T-helper 1 cell treated with Interleukin-12 subunit alpha and Interleukin-12 subunit beta and Interleukin-4 antibody, amounts not matched to agents 30 μg/mL and 1 μg/mL, for 36 hours (primary cell): ENCODE measurements around the gene PTPRT.

Experiments used
- H3K27ac Mint-ChIP-seq: one replicate; pipeline ENCODE4 v1.8.0; 2021; ENCODE audit warnings: mild to moderate bottlenecking, mixed read lengths
- H3K27me3 Mint-ChIP-seq: one replicate; pipeline ENCODE4 v1.8.0; 2021; ENCODE audit warnings: low read depth, mixed read lengths
- H3K36me3 Mint-ChIP-seq: one replicate; pipeline ENCODE4 v1.8.0; 2021; ENCODE audit warnings: low read depth, mixed read lengths
- H3K4me1 Mint-ChIP-seq: one replicate; pipeline ENCODE4 v1.8.0; 2021; ENCODE audit warnings: low read depth, mixed read lengths
- H3K4me3 Mint-ChIP-seq: one replicate; pipeline ENCODE4 v1.8.0; 2021; ENCODE audit warnings: mild to moderate bottlenecking, moderate library complexity, mixed read lengths
- H3K9me3 Mint-ChIP-seq: one replicate; pipeline ENCODE4 v1.8.0; 2021; ENCODE audit warnings: mixed read lengths

Gene PTPRT

DNA sequence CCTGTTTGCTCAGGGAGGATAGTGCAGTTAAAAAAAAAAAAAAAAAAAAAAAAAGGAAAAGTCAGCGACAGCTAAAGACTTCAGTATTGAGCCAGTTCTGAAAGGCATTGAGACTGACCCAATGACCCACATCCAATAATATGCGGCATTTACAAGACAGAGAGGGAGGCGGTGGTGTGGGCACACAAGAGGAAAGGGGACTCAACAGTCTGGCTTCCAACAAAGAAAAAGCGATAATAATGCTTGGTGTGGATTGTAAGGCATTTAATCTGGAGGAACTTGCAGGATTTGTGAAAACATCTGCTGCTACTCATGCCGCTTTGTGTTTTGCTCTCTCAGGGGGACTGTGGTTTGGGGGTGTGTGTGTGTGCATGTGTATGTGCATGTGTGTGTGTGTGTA is 787.3 kb downstream of the PTPRT start:
- Mint-ChIP-seq H3K36me3 (no peaks in the 10 kb centered on the region), H3K27ac (no peak overlapping the region), H3K4me1 (no peaks in the 10 kb centered on the region), H3K9me3 (peaks cover 8% of the 10 kb centered on the region), H3K27me3 (no peaks in the 10 kb centered on the region), H3K4me3 (no peak overlapping the region)

DNA sequence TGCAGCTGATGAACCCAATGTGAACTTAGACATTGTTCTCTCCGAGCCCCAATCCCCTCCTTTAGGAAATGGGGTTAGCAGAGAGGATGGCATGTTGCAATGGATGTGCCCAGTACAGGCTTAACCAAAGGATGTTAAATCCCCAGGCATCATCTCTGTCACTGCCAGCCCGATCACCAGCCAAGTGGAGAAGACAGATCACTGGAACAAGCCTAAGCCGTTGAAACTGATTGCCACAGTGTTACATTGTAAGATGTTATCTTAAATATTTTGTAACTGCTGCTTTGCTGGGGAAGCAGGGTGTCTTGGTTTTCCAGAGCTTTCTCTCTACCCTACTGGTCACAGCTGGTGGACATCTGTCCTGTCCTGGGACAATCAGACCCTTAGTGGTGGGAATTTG is 788.1 kb downstream of the PTPRT start:
- Mint-ChIP-seq H3K4me3 (no peak overlapping the region), H3K27ac (no peak overlapping the region), H3K36me3 (no peaks in the 10 kb centered on the region)

DNA sequence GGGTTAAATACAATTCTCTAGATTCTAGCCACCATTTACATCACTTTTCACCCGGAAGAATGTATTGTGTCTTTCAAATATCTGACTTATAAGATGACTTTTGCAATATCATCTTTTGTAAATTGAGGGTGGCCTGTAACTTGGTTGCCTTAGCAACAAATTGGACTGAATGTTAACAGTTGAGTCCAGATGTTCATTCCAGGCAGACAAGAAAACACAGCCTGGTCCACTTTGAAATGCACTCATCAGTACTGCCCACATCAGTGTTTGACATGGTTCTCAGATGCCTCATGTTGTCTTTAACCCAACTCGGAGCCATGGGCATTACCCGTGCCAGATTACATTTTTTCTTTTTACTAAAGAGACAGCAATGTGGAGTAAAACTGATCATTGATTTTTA is 789.9 kb downstream of the PTPRT start:
- H3K4me3 Mint-ChIP-seq = no peak overlapping the region
- H3K27me3 Mint-ChIP-seq = no peaks in the 10 kb centered on the region
- peaks cover 10% of the 10 kb centered on the region for H3K9me3 Mint-ChIP-seq
- H3K36me3 Mint-ChIP-seq = no peaks in the 10 kb centered on the region
- no peaks in the 10 kb centered on the region for H3K4me1 Mint-ChIP-seq
- no peak overlapping the region for H3K27ac Mint-ChIP-seq

More for the DNA sequence above, 788.1 kb downstream of the PTPRT start:
- H3K4me1 Mint-ChIP-seq = no peaks in the 10 kb centered on the region
- peaks cover 10% of the 10 kb centered on the region for H3K9me3 Mint-ChIP-seq
- no peaks in the 10 kb centered on the region for H3K27me3 Mint-ChIP-seq

DNA sequence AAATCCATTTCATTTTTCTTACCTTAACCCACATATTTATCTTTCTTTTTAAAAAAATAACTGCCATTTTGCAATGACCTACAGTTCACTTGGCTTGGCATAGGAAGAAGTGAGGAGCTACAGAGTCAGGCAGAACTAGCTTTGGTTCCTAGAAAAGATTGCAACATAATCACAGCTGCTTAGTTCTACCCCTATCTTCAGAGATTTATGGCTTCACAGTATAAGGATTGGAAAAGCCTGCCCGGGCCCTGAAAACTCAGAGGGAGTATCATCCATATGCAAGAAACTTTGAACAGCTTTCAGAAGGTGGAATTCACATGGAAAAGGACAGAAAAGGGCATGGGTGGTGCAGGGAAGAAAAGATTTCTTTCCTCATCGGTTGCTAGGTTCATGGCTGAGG is 797.3 kb downstream of the PTPRT start:
- no peaks in the 10 kb centered on the region for H3K36me3 Mint-ChIP-seq
- H3K9me3 Mint-ChIP-seq = peaks cover 7% of the 10 kb centered on the region
- no peak overlapping the region for H3K27ac Mint-ChIP-seq
- H3K4me3 Mint-ChIP-seq = no peak overlapping the region
- H3K27me3 Mint-ChIP-seq = no peaks in the 10 kb centered on the region
- no peaks in the 10 kb centered on the region for H3K4me1 Mint-ChIP-seq

DNA sequence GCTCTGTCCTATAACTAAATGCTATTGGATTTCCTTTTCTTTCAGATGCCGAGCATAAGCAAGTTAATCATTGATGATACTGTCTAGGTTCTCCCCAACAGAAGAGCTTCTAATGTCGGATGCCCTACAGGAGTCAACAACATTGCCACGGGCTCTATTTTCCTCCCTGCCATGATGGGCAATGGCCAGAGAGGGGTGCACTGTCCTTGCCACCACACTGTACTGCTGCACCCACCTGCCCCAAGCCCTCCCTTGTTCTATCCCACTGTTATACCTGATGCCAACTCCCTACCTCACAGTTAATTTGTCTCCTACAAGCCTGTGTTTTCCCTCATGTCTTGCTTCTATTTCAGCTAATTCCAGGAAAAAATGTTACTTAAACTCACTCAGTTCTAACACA is 797.9 kb downstream of the PTPRT start:
- no peaks in the 10 kb centered on the region for H3K4me1 Mint-ChIP-seq
- no peaks in the 10 kb centered on the region for H3K27me3 Mint-ChIP-seq
- H3K27ac Mint-ChIP-seq = no peak overlapping the region
- H3K4me3 Mint-ChIP-seq = no peak overlapping the region
- no peaks in the 10 kb centered on the region for H3K36me3 Mint-ChIP-seq
- peaks cover 9% of the 10 kb centered on the region for H3K9me3 Mint-ChIP-seq

DNA sequence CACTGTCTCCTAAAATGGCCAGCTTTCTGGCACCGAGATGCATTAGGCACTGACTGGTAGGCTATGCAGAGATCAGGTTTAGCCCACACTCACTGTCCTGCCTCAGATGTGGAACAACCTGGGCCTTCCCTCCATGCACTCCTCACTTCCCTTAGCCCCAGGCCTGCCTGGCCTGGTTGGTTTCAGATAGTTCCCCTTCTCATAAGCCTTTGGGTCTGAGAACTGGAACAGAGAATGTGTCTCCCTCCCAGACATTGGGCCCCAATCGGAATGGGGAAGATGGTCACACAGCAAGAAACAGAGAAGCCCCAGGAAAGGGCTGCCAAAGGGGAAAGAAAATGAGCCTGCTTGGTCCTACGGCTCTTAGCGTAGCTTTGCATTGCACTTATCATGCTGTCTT is 809.4 kb downstream of the PTPRT start:
- Mint-ChIP-seq H3K9me3 (peaks cover 5% of the 10 kb centered on the region), H3K4me1 (no peaks in the 10 kb centered on the region), H3K36me3 (no peaks in the 10 kb centered on the region), H3K27me3 (no peaks in the 10 kb centered on the region), H3K4me3 (no peak overlapping the region), H3K27ac (no peak overlapping the region)

DNA sequence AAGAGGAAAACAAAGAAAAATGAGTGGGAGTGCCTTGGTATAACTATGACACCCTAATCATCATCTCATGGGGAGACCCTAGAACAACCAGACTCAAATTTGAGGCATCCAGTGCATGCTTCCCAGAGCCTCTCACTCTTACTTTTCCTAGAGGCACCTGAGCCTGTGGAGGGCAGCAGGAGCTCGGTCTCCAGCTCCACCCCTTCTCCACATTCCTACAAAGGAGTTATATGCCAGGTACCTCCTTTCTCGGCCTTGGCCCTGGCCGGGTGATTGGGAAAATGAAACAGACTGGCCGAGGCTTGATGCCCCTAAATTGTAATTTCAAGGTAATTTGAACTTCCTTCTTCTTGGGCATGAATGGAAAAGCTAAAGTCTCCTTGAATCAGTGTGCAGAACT is 810.3 kb downstream of the PTPRT start:
- H3K36me3 Mint-ChIP-seq = no peaks in the 10 kb centered on the region

DNA sequence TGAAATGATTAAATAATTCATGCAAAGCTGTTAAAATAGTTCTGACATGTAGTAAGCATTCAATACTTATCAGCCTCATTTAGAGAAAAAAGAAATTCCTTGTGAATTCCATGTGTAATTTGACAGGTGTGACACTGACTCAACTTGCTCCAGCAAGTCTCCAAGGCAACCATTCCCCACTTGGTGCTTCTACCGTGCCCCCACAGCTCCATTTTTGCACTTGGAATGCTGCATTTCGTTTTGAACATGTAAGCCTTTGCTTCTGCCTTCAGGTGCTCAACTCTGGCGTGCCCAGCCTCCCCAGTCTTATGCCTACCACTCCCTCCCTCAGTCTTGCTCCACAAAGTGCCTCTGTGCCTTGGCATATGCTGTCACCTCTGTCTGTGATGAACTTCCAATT is 810.9 kb downstream of the PTPRT start:
- no peaks in the 10 kb centered on the region for H3K36me3 Mint-ChIP-seq
- no peak overlapping the region for H3K27ac Mint-ChIP-seq
- H3K4me3 Mint-ChIP-seq = no peak overlapping the region
- no peaks in the 10 kb centered on the region for H3K27me3 Mint-ChIP-seq
- H3K9me3 Mint-ChIP-seq = peaks cover 3% of the 10 kb centered on the region
- H3K4me1 Mint-ChIP-seq = no peaks in the 10 kb centered on the region

More for the DNA sequence above, 810.3 kb downstream of the PTPRT start:
- H3K4me1 Mint-ChIP-seq = no peaks in the 10 kb centered on the region
- no peak overlapping the region for H3K27ac Mint-ChIP-seq
- H3K9me3 Mint-ChIP-seq = peaks cover 3% of the 10 kb centered on the region
- no peak overlapping the region for H3K4me3 Mint-ChIP-seq
- no peaks in the 10 kb centered on the region for H3K27me3 Mint-ChIP-seq

DNA sequence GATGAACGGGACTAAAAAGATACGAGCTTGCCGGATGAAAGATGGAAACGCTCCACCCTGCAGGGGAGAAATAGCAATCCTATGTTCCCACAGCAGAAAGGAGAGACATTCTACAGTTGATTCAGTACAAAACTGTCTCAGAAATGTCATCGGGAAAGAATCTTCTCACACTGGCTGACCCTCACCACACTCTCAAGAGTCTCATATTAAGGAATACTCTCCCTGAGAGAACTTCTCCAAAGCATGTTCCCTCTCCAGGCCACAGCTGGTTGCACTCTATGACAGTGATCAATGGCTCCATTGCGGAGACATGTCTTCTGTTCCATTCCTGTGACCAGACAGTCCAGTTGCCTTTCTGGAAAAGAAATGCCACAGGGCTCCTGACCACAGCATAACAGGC is 813.6 kb downstream of the PTPRT start:
- Mint-ChIP-seq H3K4me3 (no peak overlapping the region), H3K36me3 (no peaks in the 10 kb centered on the region), H3K4me1 (no peaks in the 10 kb centered on the region), H3K27ac (no peak overlapping the region), H3K9me3 (peaks cover 3% of the 10 kb centered on the region), H3K27me3 (no peaks in the 10 kb centered on the region)

DNA sequence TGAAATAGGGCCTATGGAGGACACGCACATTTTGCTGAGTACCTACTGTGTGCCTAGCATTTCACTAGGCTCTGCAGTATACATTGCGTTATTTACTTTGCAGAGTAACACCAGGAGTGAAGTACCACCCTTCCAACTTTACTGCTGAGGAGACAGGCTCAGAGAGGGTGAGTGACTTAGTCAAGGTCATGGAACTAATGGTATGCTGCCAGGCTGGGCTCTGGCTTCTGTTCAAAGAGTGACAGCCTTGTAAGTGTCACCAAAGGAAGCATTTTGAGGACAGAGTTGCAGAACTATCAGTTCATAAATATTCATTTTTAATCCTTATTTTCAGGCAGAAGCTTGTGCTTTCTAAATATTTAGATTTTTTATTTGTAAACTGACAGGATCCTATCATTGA is 816.7 kb downstream of the PTPRT start:
- Mint-ChIP-seq H3K4me3 (no peak overlapping the region), H3K27me3 (no peaks in the 10 kb centered on the region), H3K4me1 (no peaks in the 10 kb centered on the region), H3K36me3 (no peaks in the 10 kb centered on the region), H3K9me3 (no peaks in the 10 kb centered on the region), H3K27ac (no peak overlapping the region)

DNA sequence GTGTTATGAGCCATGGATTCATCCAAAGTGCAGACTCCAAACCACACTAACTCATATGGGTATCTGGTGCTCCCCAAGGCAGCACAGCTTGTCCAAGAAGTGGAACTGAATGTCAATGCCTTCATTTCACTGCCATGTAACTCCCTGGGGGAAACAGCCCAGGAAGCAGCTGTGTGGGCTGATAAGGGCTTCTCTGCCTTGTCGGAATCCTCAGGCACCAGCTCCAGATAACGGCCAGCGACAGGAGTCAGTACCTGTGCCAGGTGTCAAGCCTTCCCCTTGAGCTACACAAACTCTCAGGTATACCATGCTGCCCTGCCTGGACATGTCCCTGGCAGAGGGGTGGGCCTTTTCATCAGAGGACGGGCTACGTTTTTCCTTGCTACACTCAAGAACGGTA is 819.6 kb downstream of the PTPRT start:
- Mint-ChIP-seq H3K36me3 (no peaks in the 10 kb centered on the region), H3K9me3 (no peaks in the 10 kb centered on the region), H3K27ac (no peak overlapping the region), H3K4me3 (no peak overlapping the region), H3K4me1 (no peaks in the 10 kb centered on the region), H3K27me3 (no peaks in the 10 kb centered on the region)

DNA sequence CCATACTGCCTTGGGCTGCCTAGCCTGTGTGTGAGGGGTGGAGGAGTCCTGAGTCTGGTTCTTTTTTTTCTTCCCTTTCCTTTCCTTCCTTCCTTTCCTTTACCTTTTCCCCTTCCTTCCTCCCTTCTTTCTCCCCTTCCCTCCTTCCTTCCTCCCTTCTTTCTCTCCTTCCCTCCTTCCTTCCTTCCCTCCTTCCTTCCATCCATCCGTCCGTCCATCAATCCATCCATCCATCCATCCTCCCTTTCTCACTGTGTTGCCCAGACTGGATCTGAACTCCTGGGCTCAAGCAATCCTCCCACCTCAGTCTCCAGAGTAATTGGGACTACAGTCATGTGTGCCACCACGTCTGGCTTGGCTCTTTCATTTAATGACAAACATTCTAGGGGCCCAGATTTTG is 820.8 kb downstream of the PTPRT start:
- Mint-ChIP-seq H3K9me3 (peaks cover 1% of the 10 kb centered on the region), H3K27me3 (no peaks in the 10 kb centered on the region), H3K36me3 (no peaks in the 10 kb centered on the region), H3K4me3 (no peak overlapping the region), H3K4me1 (no peaks in the 10 kb centered on the region), H3K27ac (no peak overlapping the region)

DNA sequence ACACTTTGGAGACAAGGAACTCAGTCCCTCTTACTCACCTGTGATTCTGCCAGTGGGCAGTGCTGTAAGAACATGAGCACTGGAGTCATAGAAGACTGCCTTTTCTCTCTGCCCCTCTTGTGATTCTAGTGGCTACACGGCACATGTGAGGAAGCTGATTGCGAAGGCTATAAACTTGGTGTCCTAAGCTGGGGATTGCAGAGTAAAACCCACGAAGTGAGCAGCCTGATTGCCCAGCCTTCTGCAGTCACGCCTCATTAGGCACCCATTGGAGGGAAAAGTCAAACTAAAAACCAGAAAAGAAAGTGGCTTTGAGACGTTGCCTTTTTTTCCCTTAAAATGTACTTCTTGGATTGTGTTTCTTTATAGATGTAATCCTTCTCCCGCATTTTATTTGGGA is 823.1 kb downstream of the PTPRT start:
- H3K4me3 Mint-ChIP-seq = no peak overlapping the region
- no peaks in the 10 kb centered on the region for H3K27me3 Mint-ChIP-seq
- no peaks in the 10 kb centered on the region for H3K4me1 Mint-ChIP-seq
- peaks cover 5% of the 10 kb centered on the region for H3K9me3 Mint-ChIP-seq
- H3K36me3 Mint-ChIP-seq = no peaks in the 10 kb centered on the region
- no peak overlapping the region for H3K27ac Mint-ChIP-seq

DNA sequence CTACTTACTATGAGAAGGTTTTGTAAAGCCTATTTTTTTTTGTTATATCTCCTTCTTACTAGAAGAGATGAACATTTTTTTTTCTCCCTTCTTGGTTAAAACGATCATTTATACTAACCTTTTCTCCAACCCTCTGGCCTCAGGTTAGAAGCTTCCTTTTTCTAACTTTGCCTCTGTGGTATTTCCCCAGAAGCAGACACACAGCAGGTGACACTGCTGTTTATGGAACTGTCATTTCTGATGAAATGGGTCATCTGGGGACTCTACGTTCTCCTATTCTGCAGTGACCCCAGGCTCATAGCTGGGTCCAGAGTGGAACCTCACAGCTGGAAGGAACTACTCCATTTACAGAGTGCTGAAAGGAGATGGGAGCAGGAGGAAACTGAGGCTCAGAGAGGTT is 825.3 kb downstream of the PTPRT start:
- Mint-ChIP-seq H3K4me3 (no peak overlapping the region), H3K27ac (no peak overlapping the region), H3K27me3 (no peaks in the 10 kb centered on the region), H3K36me3 (no peaks in the 10 kb centered on the region), H3K4me1 (no peaks in the 10 kb centered on the region), H3K9me3 (peaks cover 5% of the 10 kb centered on the region)

DNA sequence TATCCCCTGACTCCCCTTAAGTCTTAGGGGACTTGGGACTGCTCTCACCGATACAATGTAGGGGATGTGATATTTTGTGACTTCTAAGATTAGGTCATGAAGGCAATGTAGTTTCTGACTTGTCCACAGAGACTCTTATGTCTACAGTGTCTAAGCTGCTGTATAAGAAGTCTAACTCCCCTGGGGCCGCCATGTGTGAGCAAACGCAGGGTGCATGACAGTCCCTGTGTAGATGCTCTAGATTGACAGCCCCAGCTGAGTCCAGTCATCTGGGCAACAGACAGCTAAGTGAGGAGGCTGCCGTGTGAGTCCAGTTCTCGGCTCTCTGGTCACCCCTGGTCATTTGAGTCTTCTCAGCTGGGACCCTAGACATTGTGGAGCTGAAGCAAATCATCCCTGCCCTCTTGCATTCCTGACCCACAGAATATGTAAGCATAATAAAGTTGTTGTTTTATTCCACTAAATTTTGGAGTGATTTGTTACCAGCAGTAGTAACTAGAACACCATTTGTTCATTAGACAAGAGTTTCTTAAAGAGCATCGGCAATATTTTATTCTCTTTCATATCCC is 828.2 kb downstream of the PTPRT start:
- Mint-ChIP-seq H3K27me3 (no peaks in the 10 kb centered on the region), H3K4me3 (no peak overlapping the region), H3K4me1 (no peaks in the 10 kb centered on the region), H3K9me3 (peaks cover 5% of the 10 kb centered on the region), H3K36me3 (no peaks in the 10 kb centered on the region), H3K27ac (no peak overlapping the region)

DNA sequence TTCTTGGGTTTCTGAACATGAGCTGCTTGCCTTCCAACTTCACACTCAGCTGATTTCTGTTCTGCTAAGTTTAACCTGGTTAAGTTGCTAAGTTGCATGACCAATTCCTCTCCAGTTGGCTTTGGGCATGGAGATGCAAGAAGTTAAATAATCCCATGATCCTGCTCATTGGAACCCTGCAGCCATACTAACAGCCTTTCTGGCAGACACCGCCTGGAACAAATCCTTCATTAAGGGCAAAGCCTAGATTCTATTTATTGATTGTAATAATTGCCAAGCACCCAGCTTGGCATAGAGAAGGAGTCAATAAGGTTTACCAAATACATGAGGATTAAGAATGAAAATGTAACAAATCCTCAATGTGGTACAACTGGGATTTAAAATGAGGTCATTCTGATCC is 829.1 kb downstream of the PTPRT start:
- Mint-ChIP-seq H3K9me3 (peaks cover 5% of the 10 kb centered on the region), H3K27ac (no peak overlapping the region), H3K27me3 (no peaks in the 10 kb centered on the region)

More for the DNA sequence above, 829.1 kb downstream of the PTPRT start:
- no peak overlapping the region for H3K4me3 Mint-ChIP-seq
- H3K4me1 Mint-ChIP-seq = no peaks in the 10 kb centered on the region
- H3K36me3 Mint-ChIP-seq = no peaks in the 10 kb centered on the region
